ENCODE data around the gene MYH6. TPM values are rescaled to one million over a fixed set of nuclear protein-coding genes. Genes with fewer than 3 reads are reported as not detected.

The MYH6 gene
- total and polyA plus RNA-seq, 2 donors, result 0.05 to 0.25 TPM

GRCh38 chr14:23437133-23438100 lies 29.3 kb upstream of the MYH6 start:
- Histone ChIP-seq H3K36me3 (ENCODE audit: control insufficient read depth in 2 of 2, insufficient read depth in 2 of 2, low read length in 1 of 2) (no peaks in the 10 kb centered on the region), H3K4me1 (ENCODE audit: control insufficient read depth in 2 of 2, insufficient read depth in 2 of 2, low read length in 2 of 2) (peaks cover 0 to 10% of the 10 kb centered on the region in 2 donors), H3K27me3 (ENCODE audit: control insufficient read depth in 2 of 2, insufficient read depth in 1 of 2, low read length in 1 of 2) (no peaks in the 10 kb centered on the region), H3K9me3 (ENCODE audit: control insufficient read depth in 2 of 2, insufficient read depth in 1 of 2, low read length in 1 of 2) (no peaks in the 10 kb centered on the region), H3K4me3 (ENCODE audit: low read length in 2 of 2) (no peak overlapping the region), H3K27ac (ENCODE audit: low read depth in 1 of 2, low read length in 1 of 2) (no peak overlapping the region)
- WGBS, result 80% methylated on average over 8 of the region's 8 CpGs
- DNase-seq (ENCODE audit: low read depth in 6 of 9, low spot score in 9 of 9), result no peak

GRCh38 chr14:23436327-23437132 lies 28.5 kb upstream of the MYH6 start:
- Histone ChIP-seq H3K36me3 (ENCODE audit: control insufficient read depth in 2 of 2, insufficient read depth in 2 of 2, low read length in 1 of 2) (no peaks in the 10 kb centered on the region), H3K27me3 (ENCODE audit: control insufficient read depth in 2 of 2, insufficient read depth in 1 of 2, low read length in 1 of 2) (no peaks in the 10 kb centered on the region), H3K4me3 (ENCODE audit: low read length in 2 of 2) (no peak overlapping the region), H3K4me1 (ENCODE audit: control insufficient read depth in 2 of 2, insufficient read depth in 2 of 2, low read length in 2 of 2) (peaks cover 0 to 10% of the 10 kb centered on the region in 2 donors), H3K9me3 (ENCODE audit: control insufficient read depth in 2 of 2, insufficient read depth in 1 of 2, low read length in 1 of 2) (no peaks in the 10 kb centered on the region), H3K27ac (ENCODE audit: low read depth in 1 of 2, low read length in 1 of 2) (no peak overlapping the region)
- 95% methylated on average over 15 of the region's 15 CpGs for WGBS
- DNase-seq (ENCODE audit: low read depth in 6 of 9, low spot score in 9 of 9), result no peak

GRCh38 chr14:23435543-23436326 lies 27.7 kb upstream of the MYH6 start, which contains the start of gene MYH7:
MYH7 (minus strand) TSS chr14:23435660; CDS start chr14:23433732, 1,928 bp downstream.
- H3K4me3 ChIP-seq (ENCODE audit: low read length in 2 of 2), result no peak within 1 kb of the TSS
- WGBS, result 91% methylated on average over 10 of the region's 10 CpGs
- H3K4me1 ChIP-seq (ENCODE audit: control insufficient read depth in 2 of 2, insufficient read depth in 2 of 2, low read length in 2 of 2), result peaks cover 0 to 10% of the 10 kb centered on the region in 2 donors
- no peaks in the 10 kb centered on the region for H3K9me3 ChIP-seq (ENCODE audit: control insufficient read depth in 2 of 2, insufficient read depth in 1 of 2, low read length in 1 of 2)
- no peaks in the 10 kb centered on the region for H3K36me3 ChIP-seq (ENCODE audit: control insufficient read depth in 2 of 2, insufficient read depth in 2 of 2, low read length in 1 of 2)
- H3K27ac ChIP-seq (ENCODE audit: low read depth in 1 of 2, low read length in 1 of 2), result no peak within 1 kb of the TSS
- no peak for DNase-seq (ENCODE audit: low read depth in 6 of 9, low spot score in 9 of 9)
- H3K27me3 ChIP-seq (ENCODE audit: control insufficient read depth in 2 of 2, insufficient read depth in 1 of 2, low read length in 1 of 2), result no peaks in the 10 kb centered on the region

- Histone ChIP-seq H3K4me1 (ENCODE audit: control insufficient read depth in 2 of 2, insufficient read depth in 2 of 2, low read length in 2 of 2) (peaks cover 0 to 10% of the 10 kb centered on the region in 2 donors), H3K4me3 (ENCODE audit: low read length in 2 of 2) (no peak overlapping the region), H3K9me3 (ENCODE audit: control insufficient read depth in 2 of 2, insufficient read depth in 1 of 2, low read length in 1 of 2) (no peaks in the 10 kb centered on the region), H3K27me3 (ENCODE audit: control insufficient read depth in 2 of 2, insufficient read depth in 1 of 2, low read length in 1 of 2) (no peaks in the 10 kb centered on the region), H3K27ac (ENCODE audit: low read depth in 1 of 2, low read length in 1 of 2) (no peak overlapping the region), H3K36me3 (ENCODE audit: control insufficient read depth in 2 of 2, insufficient read depth in 2 of 2, low read length in 1 of 2) (no peaks in the 10 kb centered on the region)
- DNase-seq (ENCODE audit: low read depth in 6 of 9, low spot score in 9 of 9), result no peak
- 91% methylated on average over 8 of the region's 8 CpGs for WGBS
These were observed 26.6 kb upstream of the MYH6 start for GRCh38 chr14:23434488-23435222.

GRCh38 chr14:23433457-23433856 lies 25.4 kb upstream of the MYH6 start:
- Histone ChIP-seq H3K9me3 (ENCODE audit: control insufficient read depth in 2 of 2, insufficient read depth in 1 of 2, low read length in 1 of 2) (no peaks in the 10 kb centered on the region), H3K27ac (ENCODE audit: low read depth in 1 of 2, low read length in 1 of 2) (no peak overlapping the region), H3K4me1 (ENCODE audit: control insufficient read depth in 2 of 2, insufficient read depth in 2 of 2, low read length in 2 of 2) (peaks cover 0 to 6% of the 10 kb centered on the region in 2 donors), H3K27me3 (ENCODE audit: control insufficient read depth in 2 of 2, insufficient read depth in 1 of 2, low read length in 1 of 2) (no peaks in the 10 kb centered on the region), H3K36me3 (ENCODE audit: control insufficient read depth in 2 of 2, insufficient read depth in 2 of 2, low read length in 1 of 2) (no peaks in the 10 kb centered on the region), H3K4me3 (ENCODE audit: low read length in 2 of 2) (no peak overlapping the region)
- WGBS, result 89% methylated on average over 10 of the region's 10 CpGs
- no peak for DNase-seq (ENCODE audit: low read depth in 6 of 9, low spot score in 9 of 9)

- H3K36me3 ChIP-seq (ENCODE audit: control insufficient read depth in 2 of 2, insufficient read depth in 2 of 2, low read length in 1 of 2), result no peaks in the 10 kb centered on the region
- H3K4me3 ChIP-seq (ENCODE audit: low read length in 2 of 2), result no peak overlapping the region
- DNase-seq (ENCODE audit: low read depth in 6 of 9, low spot score in 9 of 9), result no peak
- H3K9me3 ChIP-seq (ENCODE audit: control insufficient read depth in 2 of 2, insufficient read depth in 1 of 2, low read length in 1 of 2), result no peaks in the 10 kb centered on the region
- peaks cover 0 to 3% of the 10 kb centered on the region in 2 donors for H3K4me1 ChIP-seq (ENCODE audit: control insufficient read depth in 2 of 2, insufficient read depth in 2 of 2, low read length in 2 of 2)
- H3K27ac ChIP-seq (ENCODE audit: low read depth in 1 of 2, low read length in 1 of 2), result no peak overlapping the region
- whole genome bisulfite sequencing, result 93% methylated on average over 10 of the region's 10 CpGs
- no peaks in the 10 kb centered on the region for H3K27me3 ChIP-seq (ENCODE audit: control insufficient read depth in 2 of 2, insufficient read depth in 1 of 2, low read length in 1 of 2)
These were observed 24.9 kb upstream of the MYH6 start for GRCh38 chr14:23432946-23433345.

GRCh38 chr14:23432102-23432925 lies 24.2 kb upstream of the MYH6 start:
- WGBS, result 91% methylated on average over 17 of the region's 17 CpGs
- no peaks in the 10 kb centered on the region for H3K27me3 ChIP-seq (ENCODE audit: control insufficient read depth in 2 of 2, insufficient read depth in 1 of 2, low read length in 1 of 2)
- no peaks in the 10 kb centered on the region for H3K9me3 ChIP-seq (ENCODE audit: control insufficient read depth in 2 of 2, insufficient read depth in 1 of 2, low read length in 1 of 2)
- no peak overlapping the region for H3K27ac ChIP-seq (ENCODE audit: low read depth in 1 of 2, low read length in 1 of 2)
- H3K36me3 ChIP-seq (ENCODE audit: control insufficient read depth in 2 of 2, insufficient read depth in 2 of 2, low read length in 1 of 2), result no peaks in the 10 kb centered on the region
- H3K4me3 ChIP-seq (ENCODE audit: low read length in 2 of 2), result no peak overlapping the region
- peaks cover 0 to 2% of the 10 kb centered on the region in 2 donors for H3K4me1 ChIP-seq (ENCODE audit: control insufficient read depth in 2 of 2, insufficient read depth in 2 of 2, low read length in 2 of 2)
- DNase-seq (ENCODE audit: low read depth in 6 of 9, low spot score in 9 of 9), result no peak

- Histone ChIP-seq H3K27ac (ENCODE audit: low read depth in 1 of 2, low read length in 1 of 2) (no peak overlapping the region), H3K36me3 (ENCODE audit: control insufficient read depth in 2 of 2, insufficient read depth in 2 of 2, low read length in 1 of 2) (no peaks in the 10 kb centered on the region), H3K4me1 (ENCODE audit: control insufficient read depth in 2 of 2, insufficient read depth in 2 of 2, low read length in 2 of 2) (no peaks in the 10 kb centered on the region), H3K4me3 (ENCODE audit: low read length in 2 of 2) (no peak overlapping the region), H3K9me3 (ENCODE audit: control insufficient read depth in 2 of 2, insufficient read depth in 1 of 2, low read length in 1 of 2) (no peaks in the 10 kb centered on the region), H3K27me3 (ENCODE audit: control insufficient read depth in 2 of 2, insufficient read depth in 1 of 2, low read length in 1 of 2) (no peaks in the 10 kb centered on the region)
- DNase-seq (ENCODE audit: low read depth in 6 of 9, low spot score in 9 of 9), result no peak
- WGBS, result 97% methylated on average over 10 of the region's 10 CpGs
These were observed 23.4 kb upstream of the MYH6 start for GRCh38 chr14:23431486-23431885.
